ENCODE data around the gene GPR82. TPM values are rescaled to one million over a fixed set of nuclear protein-coding genes. Genes with fewer than 3 reads are reported as not detected.
A peak's percentile ranks its signal among the peaks of the same experiment; 100 is the strongest.
"Not testable (repeated sequence)": the region's sequence is repeated elsewhere in the genome, so short reads cannot be mapped to it uniquely, and the experiment has no call there.

GPR82 gene
- not detected for total RNA-seq

- Histone ChIP-seq H3K27ac (no peak within 1 kb of the TSS), H3K4me1 (no peaks in the 10 kb centered on the region), H3K27me3 (no peaks in the 10 kb centered on the region), H3K36me3 (no peaks in the 10 kb centered on the region), H3K9me3 (peaks cover 0 to 7% of the 10 kb centered on the region in 2 donors), H3K4me3 (no peak within 1 kb of the TSS)
- DNase-seq (ENCODE audit: low spot score in 2 of 2): no peak
- no peak for TF ChIP-seq CTCF (IDR thresholded peaks at IDR 0.05)
- intact Hi-C loops (cut with DNase I): no loop called here
Observed at GRCh38 chrX:41723826-41724225, at the start of gene GPR82. Gene GPR82, plus strand, starts transcription at chrX:41724181. Its CDS starts 2,846 bp downstream, at chrX:41727027.

GRCh38 chrX:41676361-41676760, 47.6 kb upstream of the GPR82 start:
- intact Hi-C loops (cut with DNase I); DNase-seq (ENCODE audit: low spot score in 2 of 2); H3K9me3 ChIP-seq; H3K4me1 ChIP-seq; H3K36me3 ChIP-seq; H3K4me3 ChIP-seq; H3K27ac ChIP-seq; H3K27me3 ChIP-seq: not testable (repeated sequence)

GRCh38 chrX:41677183-41678060, 46.6 kb upstream of the GPR82 start:
- Histone ChIP-seq H3K27me3 (no peaks in the 10 kb centered on the region), H3K9me3 (no peaks in the 10 kb centered on the region), H3K27ac (peak overlapping the region in 1 of 2 donors; percentile 42), H3K4me1 (no peaks in the 10 kb centered on the region), H3K4me3 (no peak overlapping the region), H3K36me3 (no peaks in the 10 kb centered on the region)
- TF ChIP-seq CTCF (IDR thresholded peaks at IDR 0.05): no peak
- intact Hi-C loops (cut with DNase I): no loop called here
- no peak for DNase-seq (ENCODE audit: low spot score in 2 of 2)

GRCh38 chrX:41684138-41684537, 39.8 kb upstream of the GPR82 start:
- H3K36me3 ChIP-seq: no peaks in the 10 kb centered on the region
- H3K4me1 ChIP-seq: peaks cover 0 to 4% of the 10 kb centered on the region in 2 donors
- no peaks in the 10 kb centered on the region for H3K27me3 ChIP-seq
- H3K9me3 ChIP-seq: no peaks in the 10 kb centered on the region
- intact Hi-C loops (cut with DNase I): no loop called here
- no peak for TF ChIP-seq CTCF (IDR thresholded peaks at IDR 0.05)
- H3K4me3 ChIP-seq: no peak overlapping the region
- no peak overlapping the region for H3K27ac ChIP-seq
- DNase-seq (ENCODE audit: low spot score in 2 of 2): no peak

- peaks cover 0 to 4% of the 10 kb centered on the region in 2 donors for H3K4me1 ChIP-seq
Observed at GRCh38 chrX:41684940-41685339, 39.0 kb upstream of the GPR82 start.

More at GRCh38 chrX:41684940-41685339, 39.0 kb upstream of the GPR82 start:
- Histone ChIP-seq H3K27me3 (no peaks in the 10 kb centered on the region), H3K36me3 (no peaks in the 10 kb centered on the region), H3K4me3 (no peak overlapping the region), H3K27ac (no peak overlapping the region), H3K9me3 (no peaks in the 10 kb centered on the region)
- intact Hi-C loops (cut with DNase I): no loop called here
- TF ChIP-seq CTCF (IDR thresholded peaks at IDR 0.05): no peak
- DNase-seq (ENCODE audit: low spot score in 2 of 2): no peak
